GM12891 (cell line): ENCODE data around the gene JRKL.

Experiments used
- PAX5 ChIP-seq: IDR thresholded peaks from 2 replicates; pipeline ENCODE4 v1.6.1; 2011; ENCODE audit warnings: low read length, moderate library complexity, mild to moderate bottlenecking; ENCODE audit not compliant: insufficient read depth, severe bottlenecking
- POLR2A ChIP-seq: IDR thresholded peaks from 2 replicates; pipeline ENCODE4 v1.6.1; 2011; ENCODE audit warnings: low read depth, low read length, control low read depth
- POLR2AphosphoS5 ChIP-seq: IDR thresholded peaks from 2 replicates; pipeline ENCODE4 v1.6.1; 2011; ENCODE audit warnings: low read depth, low read length, control low read depth
- POU2F2 ChIP-seq: IDR thresholded peaks from 2 replicates; pipeline ENCODE4 v1.6.1; 2011; ENCODE audit warnings: low read depth, mild to moderate bottlenecking, control low read depth, low read length, moderate library complexity
- SPI1 ChIP-seq: IDR thresholded peaks from 2 replicates; pipeline ENCODE4 v1.6.1; 2011; ENCODE audit warnings: low read depth, low read length, control low read depth
- TAF1 ChIP-seq: IDR thresholded peaks from 2 replicates; pipeline ENCODE4 v1.6.1; 2011; ENCODE audit warnings: low read depth, low read length, control low read depth

DNA sequence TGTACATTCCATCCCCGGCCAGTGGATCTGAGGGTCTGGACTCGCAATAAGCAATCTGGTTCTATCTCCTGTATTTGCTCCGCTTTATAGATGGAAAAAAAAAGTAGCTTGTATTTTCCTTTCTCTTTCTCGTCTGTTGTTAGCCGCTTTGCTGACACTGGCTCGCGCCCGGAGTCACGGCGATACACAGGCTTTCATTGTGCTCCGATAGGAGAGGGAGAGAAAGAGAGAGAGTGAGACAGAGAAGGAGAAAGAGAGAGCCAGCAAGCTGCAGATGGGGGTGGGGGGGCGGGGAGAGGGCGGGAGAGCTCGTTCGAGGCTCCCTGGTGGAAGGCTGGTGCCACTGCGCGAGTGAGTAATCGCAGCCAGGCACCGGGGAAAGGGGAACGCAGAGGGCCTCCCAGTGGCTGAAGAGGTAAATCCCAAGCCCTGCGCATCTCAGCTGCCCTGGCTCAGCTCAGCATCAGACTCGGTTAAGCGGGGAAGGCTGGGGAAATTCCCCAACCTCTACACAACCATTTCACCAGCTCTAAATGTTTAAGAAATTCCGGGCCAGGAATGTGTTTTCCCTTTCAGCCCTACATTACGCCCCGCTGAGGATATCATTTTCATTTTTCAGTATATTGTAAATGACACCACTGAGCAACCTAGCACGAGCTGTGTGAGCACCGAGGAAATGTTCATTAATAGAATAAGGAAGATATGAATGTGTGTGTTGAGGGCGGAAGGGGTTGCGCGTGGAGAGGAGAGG is 46.7 kb upstream of the JRKL start, which contains the start of gene MAML2:
- TF ChIP-seq POLR2A (no peak), POLR2AphosphoS5 (no peak), SPI1 (peak; percentile 46; the same call in 1 of the 2 replicates), PAX5 (peak; percentile 64), POU2F2 (peak; percentile 76; the same call in 1 of the 2 replicates), TAF1 (no peak)
